Esophagus muscularis mucosa (tissue), 4 donors: ENCODE data around the gene ALDH6A1.

ENCODE experiments used
- EP300 ChIP-seq: sonication (generic); formaldehyde crosslinking; IDR thresholded peaks from one replicate; pipeline ENCODE4 v1.6.1; 2017; ENCODE audit warnings: antibody characterized with exemption
- POLR2A ChIP-seq: fragments of 450-650 bp; IDR thresholded peaks from one replicate; pipeline ENCODE4 v1.6.1; 2017; ENCODE audit warnings: antibody characterized with exemption, moderate library complexity, mild to moderate bottlenecking, low read depth
- POLR2AphosphoS5 ChIP-seq, 2 donors: sonication (generic); formaldehyde crosslinking; IDR thresholded peaks; one replicate each; pipeline ENCODE4 v1.6.1; 2017; ENCODE audit warnings: antibody characterized with exemption in 2 of 2
- TF ChIP-seq, protein P1 (sequence below), 3 experiments: fragments of 200-600 bp in 2 of 3; fragments of 450-650 bp in 1 of 3; sonication (generic) in 2 of 3; IDR thresholded peaks; one replicate each; pipeline ENCODE4 v1.5.1; 2017 to 2019; ENCODE audit warnings: antibody characterized with exemption in 3 of 3, mild to moderate bottlenecking in 2 of 3, moderate library complexity in 1 of 3

GRCh38 chr14:74018586-74019407 lies 65.5 kb downstream of the ALDH6A1 start, which contains the start of the genes BBOF1 and ENTPD5:
- TF ChIP-seq, protein P1, sequence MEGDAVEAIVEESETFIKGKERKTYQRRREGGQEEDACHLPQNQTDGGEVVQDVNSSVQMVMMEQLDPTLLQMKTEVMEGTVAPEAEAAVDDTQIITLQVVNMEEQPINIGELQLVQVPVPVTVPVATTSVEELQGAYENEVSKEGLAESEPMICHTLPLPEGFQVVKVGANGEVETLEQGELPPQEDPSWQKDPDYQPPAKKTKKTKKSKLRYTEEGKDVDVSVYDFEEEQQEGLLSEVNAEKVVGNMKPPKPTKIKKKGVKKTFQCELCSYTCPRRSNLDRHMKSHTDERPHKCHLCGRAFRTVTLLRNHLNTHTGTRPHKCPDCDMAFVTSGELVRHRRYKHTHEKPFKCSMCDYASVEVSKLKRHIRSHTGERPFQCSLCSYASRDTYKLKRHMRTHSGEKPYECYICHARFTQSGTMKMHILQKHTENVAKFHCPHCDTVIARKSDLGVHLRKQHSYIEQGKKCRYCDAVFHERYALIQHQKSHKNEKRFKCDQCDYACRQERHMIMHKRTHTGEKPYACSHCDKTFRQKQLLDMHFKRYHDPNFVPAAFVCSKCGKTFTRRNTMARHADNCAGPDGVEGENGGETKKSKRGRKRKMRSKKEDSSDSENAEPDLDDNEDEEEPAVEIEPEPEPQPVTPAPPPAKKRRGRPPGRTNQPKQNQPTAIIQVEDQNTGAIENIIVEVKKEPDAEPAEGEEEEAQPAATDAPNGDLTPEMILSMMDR (IDR thresholded peaks at IDR 0.05) = peak in 1 of 3 experiments; percentile 19
- peak; percentile 80 to 93 for TF ChIP-seq POLR2AphosphoS5 (IDR thresholded peaks at IDR 0.05)
- TF ChIP-seq POLR2A = peak; percentile 67
- no peak for TF ChIP-seq EP300
